HCT116 (cell line): ENCODE data around the gene MYH6. TPM values are rescaled to one million over a fixed set of nuclear protein-coding genes. Genes with fewer than 3 reads are reported as not detected.
"Not testable (repeated sequence)": the region's sequence is repeated elsewhere in the genome, so short reads cannot be mapped to it uniquely, and the experiment has no call there.

Experiments
- ATAC-seq: fragments of 200-7000 bp; cut with Tn5 transposase; 2 replicates; pipeline ENCODE4 v1.9.1; 2020; ENCODE audit warnings: mild to moderate bottlenecking, moderate library complexity
- BruUV-seq: library from RNA; stranded (reverse); fragments of 400-500 nt; replicated peaks from 2 replicates; lab custom pipeline; 2021; lab: Mats Ljungman, UMichigan
- CTCF ChIA-PET: fragments of 300-600 bp; sonication (Branson Sonifier 250); formaldehyde crosslinking; loops from one replicate; lab custom pipeline; 2021; ENCODE audit warnings: antibody characterized with exemption; lab: Charles Lee
- POLR2A ChIA-PET: fragments of 300-600, 350-600 bp; sonication (Branson Sonifier 250); formaldehyde crosslinking; loops from one replicate; lab custom pipeline; 2021; ENCODE audit warnings: antibody characterized with exemption; lab: Charles Lee
- RAD21 ChIA-PET, 2 experiments: fragments of 300-600 bp; sonication (Branson Sonifier 250); formaldehyde crosslinking; loops; one replicate each; lab custom pipeline; 2023; ENCODE audit warnings: low total read pairs in 2 of 2; ENCODE audit not compliant: uncharacterized antibody in 2 of 2, unreplicated experiment in 2 of 2, low non-redundant PET in 1 of 2; lab: Charles Lee
- DNase-seq: peaks from one replicate; pipeline ENCODE4 v3.0.0-alpha.2; 2010; ENCODE audit warnings: low read depth, low spot score
- H2AFZ ChIP-seq: fragments of 200-600 bp; shearing (Covaris generic), sonication (generic); 2 replicates; pipeline ENCODE4 v1.6.1; 2017; ENCODE audit warnings: low read depth, mixed run types, mixed read lengths, antibody characterized with exemption, low read length; ENCODE audit not compliant: poor library complexity, severe bottlenecking
- H3K27ac ChIP-seq: 2 replicates; pipeline ENCODE4 v1.5.1; 2012; ENCODE audit warnings: low read depth, low read length
- H3K27me3 ChIP-seq: fragments of 200-600 bp; sonication (generic); 2 replicates; pipeline ENCODE4 v1.6.1; 2016; ENCODE audit warnings: mixed run types, low read length, mixed read lengths; ENCODE audit not compliant: insufficient read depth
- H3K36me3 ChIP-seq, 2 experiments: fragments of 200-500 bp in 1 of 2; fragments of 200-600 bp in 1 of 2; sonication (Bioruptor generic) in 1 of 2; sonication (generic) in 1 of 2; 2 replicates each; pipeline versions ENCODE4 v1.5.1 to v1.6.1; 2014 to 2016; ENCODE audit warnings: low read length in 2 of 2, inconsistent platforms in 1 of 2, mixed read lengths in 1 of 2, mixed run types in 1 of 2; ENCODE audit not compliant: insufficient read depth in 2 of 2, control insufficient read depth in 1 of 2
- H3K4me1 ChIP-seq, 2 experiments: fragments of 200-600 bp in 1 of 2; sonication (generic) in 1 of 2; 2 replicates each; pipeline versions ENCODE4 v1.5.1 to v1.6.1; 2012 to 2017; ENCODE audit warnings: low read length in 2 of 2, inconsistent platforms in 1 of 2, mild to moderate bottlenecking in 1 of 2, mixed read lengths in 1 of 2, mixed run types in 1 of 2, moderate library complexity in 1 of 2; ENCODE audit not compliant: insufficient read depth in 2 of 2, control insufficient read depth in 1 of 2
- H3K4me2 ChIP-seq: fragments of 200-600 bp; sonication (generic); 2 replicates; pipeline ENCODE4 v1.6.1; 2017; ENCODE audit warnings: mixed run types, low read length, mixed read lengths
- H3K4me3 ChIP-seq, 2 experiments: fragments of 200-600 bp in 1 of 2; sonication (generic) in 1 of 2; replicated peaks in 1 of 2; 2 replicates each; pipeline ENCODE4 v1.5.1; 2011 to 2016; ENCODE audit warnings: low read length in 2 of 2, control low read depth in 1 of 2, low read depth in 1 of 2, mild to moderate bottlenecking in 1 of 2, mixed read lengths in 1 of 2, mixed run types in 1 of 2
- H3K79me2 ChIP-seq: fragments of 200-600 bp; sonication (generic); 2 replicates; pipeline ENCODE4 v1.6.1; 2017; ENCODE audit warnings: mild to moderate bottlenecking, mixed run types, low read length, moderate library complexity, mixed read lengths; ENCODE audit not compliant: insufficient read depth
- H3K9ac ChIP-seq: fragments of 200-600 bp; sonication (generic); 2 replicates; pipeline ENCODE4 v1.6.1; 2016; ENCODE audit warnings: low read length, mixed read lengths
- H3K9me2 ChIP-seq: fragments of 200-600 bp; sonication (generic), shearing (Covaris generic); 2 replicates; pipeline ENCODE4 v1.6.1; 2017; ENCODE audit warnings: mixed run types, mild to moderate bottlenecking, moderate library complexity; ENCODE audit not compliant: insufficient read depth
- H3K9me3 ChIP-seq, 2 experiments: fragments of 200-500 bp in 1 of 2; fragments of 200-600 bp in 1 of 2; sonication (Bioruptor generic) in 1 of 2; sonication (generic) in 1 of 2; 2 replicates each; pipeline ENCODE4 v1.6.1; 2014 to 2017; ENCODE audit warnings: low read length in 2 of 2, mixed read lengths in 2 of 2, inconsistent platforms in 1 of 2, low read depth in 1 of 2, mild to moderate bottlenecking in 1 of 2, mixed run types in 1 of 2, moderate library complexity in 1 of 2; ENCODE audit not compliant: control insufficient read depth in 1 of 2, insufficient read depth in 1 of 2
- H4K20me1 ChIP-seq: fragments of 200-600 bp; sonication (generic), shearing (Covaris generic); 2 replicates; pipeline ENCODE4 v1.6.1; 2017; ENCODE audit warnings: mixed run types, mild to moderate bottlenecking, moderate library complexity; ENCODE audit not compliant: insufficient read depth
- CBX3 ChIP-seq: IDR thresholded peaks from 2 replicates; pipeline ENCODE4 v1.6.1; 2012; ENCODE audit warnings: low read depth
- ELF1 ChIP-seq: IDR thresholded peaks from 2 replicates; pipeline ENCODE4 v1.6.1; 2012; ENCODE audit warnings: low read depth, borderline replicate concordance
- EZH2 ChIP-seq: fragments of 200-600 bp; sonication (generic); IDR thresholded peaks from 2 replicates; pipeline ENCODE4 v1.6.1; 2017; ENCODE audit warnings: antibody characterized with exemption, mixed run types
- FOSL1 ChIP-seq: IDR thresholded peaks from 2 replicates; pipeline ENCODE4 v1.6.1; 2012; ENCODE audit warnings: low read depth
- JUND ChIP-seq: IDR thresholded peaks from 2 replicates; pipeline ENCODE4 v1.6.1; 2012
- intact Hi-C: fragments of 100-400 bp; cut with micrococcal nuclease; formaldehyde crosslinking; loops from 2 replicates; pipeline ENCODE4 v1.10.0; 2022
- total RNA-seq: library from RNA; stranded (reverse); gene quantifications from one replicate; pipeline ENCODE4 v1.2.1, GENCODE V29; 2021; ENCODE audit not compliant: unreplicated experiment
- TF ChIP-seq, protein P1 (sequence below), 3 experiments: fragments of 200-600 bp in 1 of 3; sonication (generic) in 1 of 3; IDR thresholded peaks in 2 of 3; conservative IDR thresholded peaks in 1 of 3; 2 replicates each; pipeline ENCODE4 v1.5.1; 2012 to 2017; ENCODE audit warnings: low read depth in 2 of 3, low read length in 2 of 3, antibody characterized with exemption in 1 of 3, borderline replicate concordance in 1 of 3, control low read depth in 1 of 3, mild to moderate bottlenecking in 1 of 3, mixed read lengths in 1 of 3, mixed run types in 1 of 3, moderate library complexity in 1 of 3; ENCODE audit not compliant: insufficient read depth in 1 of 3
- TF ChIP-seq, protein P2 (sequence below): IDR thresholded peaks from 2 replicates; pipeline ENCODE4 v1.6.1; 2012
- TF ChIP-seq, protein P3 (sequence below): IDR thresholded peaks from 2 replicates; pipeline ENCODE4 v1.6.1; 2012; ENCODE audit warnings: low read depth
- TF ChIP-seq, protein P4 (sequence below): IDR thresholded peaks from 2 replicates; pipeline ENCODE4 v1.6.1; 2012

The MYH6 gene
- total RNA-seq, 1 experiment from 2014 or later: not detected

DNA sequence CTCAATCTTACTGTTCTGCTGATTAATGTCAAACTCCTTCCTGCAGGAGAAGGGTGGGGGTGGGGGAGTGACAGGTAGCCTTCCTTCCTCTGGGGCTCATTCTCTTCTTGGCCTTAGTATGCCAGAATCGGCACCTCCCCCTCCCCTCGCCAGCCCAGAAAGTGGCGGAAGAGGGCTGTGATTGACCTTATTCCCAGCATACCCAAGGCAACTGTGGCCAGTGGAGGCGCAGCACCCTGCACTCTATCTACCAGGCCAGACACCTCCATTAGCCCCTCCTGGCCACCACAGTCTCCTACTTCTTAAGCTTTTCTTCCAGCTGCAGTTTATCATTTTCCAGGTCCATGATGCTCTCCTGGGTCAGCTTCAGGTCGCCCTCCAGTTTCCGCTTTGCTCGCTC, 15.5 kb downstream of the MYH6 start (continued):
- TF ChIP-seq, protein P1, sequence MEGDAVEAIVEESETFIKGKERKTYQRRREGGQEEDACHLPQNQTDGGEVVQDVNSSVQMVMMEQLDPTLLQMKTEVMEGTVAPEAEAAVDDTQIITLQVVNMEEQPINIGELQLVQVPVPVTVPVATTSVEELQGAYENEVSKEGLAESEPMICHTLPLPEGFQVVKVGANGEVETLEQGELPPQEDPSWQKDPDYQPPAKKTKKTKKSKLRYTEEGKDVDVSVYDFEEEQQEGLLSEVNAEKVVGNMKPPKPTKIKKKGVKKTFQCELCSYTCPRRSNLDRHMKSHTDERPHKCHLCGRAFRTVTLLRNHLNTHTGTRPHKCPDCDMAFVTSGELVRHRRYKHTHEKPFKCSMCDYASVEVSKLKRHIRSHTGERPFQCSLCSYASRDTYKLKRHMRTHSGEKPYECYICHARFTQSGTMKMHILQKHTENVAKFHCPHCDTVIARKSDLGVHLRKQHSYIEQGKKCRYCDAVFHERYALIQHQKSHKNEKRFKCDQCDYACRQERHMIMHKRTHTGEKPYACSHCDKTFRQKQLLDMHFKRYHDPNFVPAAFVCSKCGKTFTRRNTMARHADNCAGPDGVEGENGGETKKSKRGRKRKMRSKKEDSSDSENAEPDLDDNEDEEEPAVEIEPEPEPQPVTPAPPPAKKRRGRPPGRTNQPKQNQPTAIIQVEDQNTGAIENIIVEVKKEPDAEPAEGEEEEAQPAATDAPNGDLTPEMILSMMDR (IDR thresholded peaks at IDR 0.05 in 2 of 3, conservative IDR thresholded peaks at IDR 0.05 in 1 of 3; ENCODE audit: borderline replicate concordance in 1 of 3, insufficient read depth in 1 of 3, low read depth in 2 of 3, low read length in 2 of 3): no peak
- TF ChIP-seq CBX3 (no peak), EZH2 (no peak), FOSL1 (no peak), JUND (no peak), ELF1 (no peak)
- TF ChIP-seq, protein P2, sequence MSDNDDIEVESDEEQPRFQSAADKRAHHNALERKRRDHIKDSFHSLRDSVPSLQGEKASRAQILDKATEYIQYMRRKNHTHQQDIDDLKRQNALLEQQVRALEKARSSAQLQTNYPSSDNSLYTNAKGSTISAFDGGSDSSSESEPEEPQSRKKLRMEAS: no peak
- TF ChIP-seq, protein P3, sequence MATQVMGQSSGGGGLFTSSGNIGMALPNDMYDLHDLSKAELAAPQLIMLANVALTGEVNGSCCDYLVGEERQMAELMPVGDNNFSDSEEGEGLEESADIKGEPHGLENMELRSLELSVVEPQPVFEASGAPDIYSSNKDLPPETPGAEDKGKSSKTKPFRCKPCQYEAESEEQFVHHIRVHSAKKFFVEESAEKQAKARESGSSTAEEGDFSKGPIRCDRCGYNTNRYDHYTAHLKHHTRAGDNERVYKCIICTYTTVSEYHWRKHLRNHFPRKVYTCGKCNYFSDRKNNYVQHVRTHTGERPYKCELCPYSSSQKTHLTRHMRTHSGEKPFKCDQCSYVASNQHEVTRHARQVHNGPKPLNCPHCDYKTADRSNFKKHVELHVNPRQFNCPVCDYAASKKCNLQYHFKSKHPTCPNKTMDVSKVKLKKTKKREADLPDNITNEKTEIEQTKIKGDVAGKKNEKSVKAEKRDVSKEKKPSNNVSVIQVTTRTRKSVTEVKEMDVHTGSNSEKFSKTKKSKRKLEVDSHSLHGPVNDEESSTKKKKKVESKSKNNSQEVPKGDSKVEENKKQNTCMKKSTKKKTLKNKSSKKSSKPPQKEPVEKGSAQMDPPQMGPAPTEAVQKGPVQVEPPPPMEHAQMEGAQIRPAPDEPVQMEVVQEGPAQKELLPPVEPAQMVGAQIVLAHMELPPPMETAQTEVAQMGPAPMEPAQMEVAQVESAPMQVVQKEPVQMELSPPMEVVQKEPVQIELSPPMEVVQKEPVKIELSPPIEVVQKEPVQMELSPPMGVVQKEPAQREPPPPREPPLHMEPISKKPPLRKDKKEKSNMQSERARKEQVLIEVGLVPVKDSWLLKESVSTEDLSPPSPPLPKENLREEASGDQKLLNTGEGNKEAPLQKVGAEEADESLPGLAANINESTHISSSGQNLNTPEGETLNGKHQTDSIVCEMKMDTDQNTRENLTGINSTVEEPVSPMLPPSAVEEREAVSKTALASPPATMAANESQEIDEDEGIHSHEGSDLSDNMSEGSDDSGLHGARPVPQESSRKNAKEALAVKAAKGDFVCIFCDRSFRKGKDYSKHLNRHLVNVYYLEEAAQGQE: no peak
- TF ChIP-seq, protein P4, sequence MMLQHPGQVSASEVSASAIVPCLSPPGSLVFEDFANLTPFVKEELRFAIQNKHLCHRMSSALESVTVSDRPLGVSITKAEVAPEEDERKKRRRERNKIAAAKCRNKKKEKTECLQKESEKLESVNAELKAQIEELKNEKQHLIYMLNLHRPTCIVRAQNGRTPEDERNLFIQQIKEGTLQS: no peak

DNA sequence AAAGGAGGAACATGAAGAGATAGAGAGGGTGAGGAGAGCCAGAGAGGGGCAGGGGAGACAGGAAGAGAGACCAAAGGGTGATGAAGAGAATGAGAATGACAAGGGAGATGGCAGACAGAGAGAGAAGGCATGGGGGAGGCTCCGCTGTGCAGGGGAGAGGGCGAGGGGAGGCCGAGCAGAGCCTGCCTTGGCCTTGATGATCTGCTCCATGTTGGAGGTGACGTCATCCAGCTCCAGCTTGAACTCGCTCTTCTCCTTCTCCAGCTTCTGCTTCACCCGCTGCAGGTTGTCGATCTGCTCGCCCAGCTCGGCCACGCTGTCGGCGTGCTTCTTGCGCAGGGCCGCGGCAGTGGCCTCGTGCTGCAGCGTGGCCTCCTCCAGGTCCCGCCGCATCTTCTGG, 18.2 kb downstream of the MYH6 start:
- H3K4me1 ChIP-seq, RAD21 ChIA-PET, H3K9me2 ChIP-seq, H3K27ac ChIP-seq, BruUV-seq, POLR2A ChIA-PET, H3K9ac ChIP-seq, intact Hi-C loops, H3K4me2 ChIP-seq, H2AFZ ChIP-seq, ATAC-seq, H3K4me3 ChIP-seq, CTCF ChIA-PET, DNase-seq, H3K9me3 ChIP-seq, H3K79me2 ChIP-seq, H4K20me1 ChIP-seq, H3K36me3 ChIP-seq: not testable (repeated sequence)
- H3K27me3 ChIP-seq: peaks cover 13% of the 10 kb centered on the region; the same call in 1 of the 2 replicates
